H7 (cell line): ENCODE data around the gene PUS10. TPM values are rescaled to one million over a fixed set of nuclear protein-coding genes. Genes with fewer than 3 reads are reported as not detected.
"Not testable (repeated sequence)": the region's sequence is repeated elsewhere in the genome, so short reads cannot be mapped to it uniquely, and the experiment has no call there.

ENCODE experiments used
- DNase-seq: peaks from one replicate; pipeline ENCODE4 v3.0.0; 2012
- H3K27me3 ChIP-seq: 2 replicates; pipeline ENCODE4 v1.6.0; 2011; ENCODE audit warnings: mild to moderate bottlenecking, low read length; ENCODE audit not compliant: control insufficient read depth, insufficient read depth
- H3K36me3 ChIP-seq: replicated peaks from 2 replicates; pipeline ENCODE4 v1.5.1; 2011; ENCODE audit warnings: low read length; ENCODE audit not compliant: control insufficient read depth, insufficient read depth
- H3K4me3 ChIP-seq: 2 replicates; pipeline ENCODE4 v1.5.1; 2011; ENCODE audit warnings: low read depth, mild to moderate bottlenecking, control low read depth, low read length, moderate library complexity; ENCODE audit not compliant: insufficient read depth
- total RNA-seq: library from RNA; depleted of rRNA; stranded (reverse); fragments of >200 nt; shearing (Covaris generic); gene quantifications from 2 replicates; pipeline ENCODE4 v1.2.3, GENCODE V29; 2014; rRNA removed

PUS10 gene
- 3.4 and 5.8 TPM in 2 replicates for total RNA-seq

- peaks cover 3% of the 10 kb centered on the region; the same call in 1 of the 2 replicates for H3K36me3 ChIP-seq
- H3K4me3 ChIP-seq: peak within 1 kb of the TSS; percentile 60
- peak; percentile 82 for DNase-seq
- H3K27me3 ChIP-seq: no peaks in the 10 kb centered on the region
Measured at GRCh38 chr2:61017556-61018317, at the start of gene PUS10, which contains the start of gene PEX13. Gene PUS10 (minus strand): TSS chr2:61018255. CDS start chr2:61011890, 6,365 bp downstream. Gene PEX13 (plus strand): TSS chr2:61017720. CDS start chr2:61017760, 40 bp downstream.

- peak; percentile 97 for DNase-seq
- Histone ChIP-seq H3K36me3 (peaks cover 3% of the 10 kb centered on the region), H3K4me3 (peak within 1 kb of the TSS; percentile 92), H3K27me3 (no peaks in the 10 kb centered on the region)
Measured at GRCh38 chr2:61065714-61066709, 48.0 kb upstream of the PUS10 start, which contains the start of gene SANBR. Gene SANBR (plus strand): TSS chr2:61065871. CDS start chr2:61070351, 4,480 bp downstream.

- Histone ChIP-seq H3K36me3 (no peaks in the 10 kb centered on the region), H3K4me3 (no peak overlapping the region)
- no peak for DNase-seq
Measured at GRCh38 chr2:61059382-61059781, 41.3 kb upstream of the PUS10 start.

GRCh38 chr2:61057562-61057961 lies 39.5 kb upstream of the PUS10 start:
- no peak for DNase-seq
- no peak overlapping the region for H3K4me3 ChIP-seq
- H3K27me3 ChIP-seq: no peaks in the 10 kb centered on the region
- H3K36me3 ChIP-seq: no peaks in the 10 kb centered on the region; the same call in 1 of the 2 replicates

More at GRCh38 chr2:61059382-61059781, 41.3 kb upstream of the PUS10 start:
- no peaks in the 10 kb centered on the region for H3K27me3 ChIP-seq

- Histone ChIP-seq H3K4me3 (no peak overlapping the region), H3K36me3 (no peaks in the 10 kb centered on the region; the same call in 1 of the 2 replicates), H3K27me3 (no peaks in the 10 kb centered on the region)
- no peak for DNase-seq
Measured at GRCh38 chr2:61055557-61055956, 37.5 kb upstream of the PUS10 start.

GRCh38 chr2:61045999-61046398 lies 27.9 kb upstream of the PUS10 start:
- H3K36me3 ChIP-seq: peaks cover 1% of the 10 kb centered on the region; the same call in 1 of the 2 replicates
- H3K4me3 ChIP-seq: no peak overlapping the region
- no peaks in the 10 kb centered on the region for H3K27me3 ChIP-seq
- DNase-seq: no peak

GRCh38 chr2:61045226-61045625 lies 27.2 kb upstream of the PUS10 start:
- no peak for DNase-seq
- Histone ChIP-seq H3K36me3 (peaks cover 1% of the 10 kb centered on the region; the same call in 1 of the 2 replicates), H3K4me3 (no peak overlapping the region)

GRCh38 chr2:61044636-61045035 lies 26.6 kb upstream of the PUS10 start:
- Histone ChIP-seq H3K27me3 (no peaks in the 10 kb centered on the region), H3K4me3 (no peak overlapping the region), H3K36me3 (peaks cover 1% of the 10 kb centered on the region; the same call in 1 of the 2 replicates)
- no peak for DNase-seq

More at GRCh38 chr2:61045226-61045625, 27.2 kb upstream of the PUS10 start:
- H3K27me3 ChIP-seq: no peaks in the 10 kb centered on the region

GRCh38 chr2:61042807-61043206 lies 24.8 kb upstream of the PUS10 start:
- H3K36me3 ChIP-seq: no peaks in the 10 kb centered on the region
- no peak for DNase-seq
- H3K27me3 ChIP-seq: no peaks in the 10 kb centered on the region
- no peak overlapping the region for H3K4me3 ChIP-seq

GRCh38 chr2:61036643-61037042 lies 18.6 kb upstream of the PUS10 start:
- not testable (repeated sequence) for DNase-seq, H3K27me3 ChIP-seq, H3K4me3 ChIP-seq, H3K36me3 ChIP-seq

- not testable (repeated sequence) for H3K36me3 ChIP-seq, H3K27me3 ChIP-seq, H3K4me3 ChIP-seq, DNase-seq
Measured at GRCh38 chr2:61034592-61034991, 16.5 kb upstream of the PUS10 start.

- H3K36me3 ChIP-seq: peaks cover 6% of the 10 kb centered on the region
- no peaks in the 10 kb centered on the region for H3K27me3 ChIP-seq
- no peak overlapping the region for H3K4me3 ChIP-seq
- DNase-seq: no peak
Measured at GRCh38 chr2:61029533-61029932, 11.5 kb upstream of the PUS10 start.

GRCh38 chr2:61023670-61024069 lies 5.6 kb upstream of the PUS10 start:
- no peak for DNase-seq
- Histone ChIP-seq H3K27me3 (no peaks in the 10 kb centered on the region), H3K36me3 (peaks cover 3% of the 10 kb centered on the region; the same call in 1 of the 2 replicates), H3K4me3 (no peak overlapping the region)

- H3K27me3 ChIP-seq: no peaks in the 10 kb centered on the region
- H3K36me3 ChIP-seq: peaks cover 3% of the 10 kb centered on the region; the same call in 1 of the 2 replicates
- DNase-seq: no peak
- H3K4me3 ChIP-seq: no peak overlapping the region
Measured at GRCh38 chr2:61021228-61021660, 3.2 kb upstream of the PUS10 start.
